ENCODE data around the gene SPP2. TPM values are rescaled to one million over a fixed set of nuclear protein-coding genes. Genes with fewer than 3 reads are reported as not detected.

SPP2 gene
- total and polyA plus RNA-seq, 2 of the 8 experiments (the other 6 are each of a cell fraction or from before 2014, with no cell fraction given): not detected

- DNase-seq (ENCODE audit: low read depth in 1 of 2, low spot score in 2 of 2) (no peak), FAIRE-seq (no peak)
- no peaks in the 10 kb centered on the region for H3K79me1 ChIP-seq (ENCODE audit: low read depth, low read length)
- no peak overlapping the region for H3K14ac ChIP-seq (ENCODE audit: insufficient read length)
- no peaks in the 10 kb centered on the region for H3K27me3 ChIP-seq (replicated peaks in 1 of 4; ENCODE audit: control insufficient read depth in 3 of 4, extremely low read depth in 1 of 4, insufficient read depth in 3 of 4, low read length in 3 of 4)
- H3K56ac ChIP-seq (replicated peaks; ENCODE audit: insufficient read length, low read depth, low read length): no peak overlapping the region
- WGBS, 2 experiments (ENCODE audit: extremely low coverage in 1 of 2, insufficient coverage in 1 of 2, insufficient read length in 1 of 2, insufficient replicate concordance in 2 of 2, low coverage in 1 of 2, low lambda C conversion rate in 2 of 2, missing lambda C conversion rate in 1 of 2): 89% methylated on average over 3 of the region's 3 CpGs; no CpG with 5 or more reads in 1 of the 2 experiments
- H4K91ac ChIP-seq (replicated peaks; ENCODE audit: insufficient read length, low read length): no peak overlapping the region
- no peak overlapping the region for H3K9ac ChIP-seq (replicated peaks in 1 of 4; ENCODE audit: extremely low read depth in 1 of 4, low read depth in 3 of 4, low read length in 3 of 4)
- H3K4me1 ChIP-seq (replicated peaks in 1 of 4; ENCODE audit: control insufficient read depth in 3 of 4, insufficient read depth in 4 of 4, low read length in 3 of 4): no peaks in the 10 kb centered on the region
- H3K4ac ChIP-seq (replicated peaks; ENCODE audit: insufficient read length, low read depth, low read length): no peak overlapping the region
- H2BK12ac ChIP-seq (ENCODE audit: low read depth, low read length): no peak overlapping the region
- no peaks in the 10 kb centered on the region for H3K9me3 ChIP-seq (ENCODE audit: insufficient read depth in 2 of 2, low read depth in 1 of 2, low read length in 1 of 2)
- no peak overlapping the region for H3K18ac ChIP-seq (ENCODE audit: extremely low read depth, low read length)
- no peak overlapping the region for H2BK20ac ChIP-seq (ENCODE audit: low read length)
- no peaks in the 10 kb centered on the region for H3K36me3 ChIP-seq (ENCODE audit: control insufficient read depth in 2 of 4, insufficient read depth in 4 of 4, low read length in 3 of 4)
- POLR2A ChIA-PET (ENCODE audit: partially characterized antibody): no interaction called here
- H2AK5ac ChIP-seq (ENCODE audit: low read depth, low read length): no peak overlapping the region
- H3K79me2 ChIP-seq (ENCODE audit: control insufficient read depth in 1 of 2, insufficient read depth in 2 of 2, low read length in 2 of 2): no peaks in the 10 kb centered on the region
- no peaks in the 10 kb centered on the region for H4K20me1 ChIP-seq (replicated peaks in 1 of 2; ENCODE audit: control insufficient read depth in 1 of 2, insufficient read depth in 2 of 2, low read length in 2 of 2)
- no peak overlapping the region for H3K27ac ChIP-seq (ENCODE audit: low read depth, low read length)
- CTCF ChIA-PET (ENCODE audit: partially characterized antibody): interaction anchor here (0.6 kb wide), 1 partner anchor 849 kb away, joined by 3 read pairs; no protein-coding TSS in a partner anchor
- no peak overlapping the region for H3K4me3 ChIP-seq (ENCODE audit: extremely low read depth in 1 of 4, insufficient read depth in 2 of 4, low read depth in 3 of 4, low read length in 4 of 4)
- H2BK15ac ChIP-seq (ENCODE audit: low read length): no peak overlapping the region
- TF ChIP-seq SUZ12 (IDR thresholded peaks at IDR 0.05; ENCODE audit: low read length): no peak
- no peak for TF ChIP-seq EGR1 (IDR thresholded peaks at IDR 0.05; ENCODE audit: borderline replicate concordance, low read depth, low read length)
- no peak for TF ChIP-seq GABPA (IDR thresholded peaks at IDR 0.05; ENCODE audit: borderline replicate concordance, insufficient read depth, low read length)
- no peak for TF ChIP-seq HDAC2 (IDR thresholded peaks at IDR 0.05; ENCODE audit: borderline replicate concordance in 1 of 2, low read depth in 2 of 2, low read length in 2 of 2)
- TF ChIP-seq RBBP5 (IDR thresholded peaks at IDR 0.05; ENCODE audit: borderline replicate concordance, low read depth, low read length): no peak
- TF ChIP-seq JUN (IDR thresholded peaks at IDR 0.05; ENCODE audit: low read depth, low read length): no peak
- TF ChIP-seq EZH2 (IDR thresholded peaks at IDR 0.05; ENCODE audit: low read depth, low read length, severe bottlenecking): no peak
- no peak for TF ChIP-seq E2F6 (IDR thresholded peaks at IDR 0.05)
- no peak overlapping the region for H2BK120ac ChIP-seq (replicated peaks; ENCODE audit: low read depth, low read length)
- no peak overlapping the region for H4K5ac ChIP-seq (ENCODE audit: insufficient read length, low read depth, low read length)
- H2AFZ ChIP-seq (ENCODE audit: low read length): no peak overlapping the region
- no peaks in the 10 kb centered on the region for H3K23me2 ChIP-seq (ENCODE audit: low read depth, low read length)
- H4K8ac ChIP-seq (ENCODE audit: extremely low read depth, insufficient read depth, low read length): no peak overlapping the region
- H2BK5ac ChIP-seq (ENCODE audit: low read depth, low read length): no peak overlapping the region
- H3K4me2 ChIP-seq (ENCODE audit: insufficient read depth in 1 of 2, low read depth in 2 of 2, low read length in 2 of 2): no peak overlapping the region
- no peak overlapping the region for H3K23ac ChIP-seq (ENCODE audit: insufficient read length)
Observed at GRCh38 chr2:234033174-234033573, 17.3 kb upstream of the SPP2 start.

All from H1 (cell line).